Activated CD8-positive, alpha-beta T cell treated with anti-CD3 and anti-CD28 coated beads for 36 hours (primary cell): ENCODE measurements around the gene DOC2A. TPM values are rescaled to one million over a fixed set of nuclear protein-coding genes. Genes with fewer than 3 reads are reported as not detected.

Source experiments
- ATAC-seq: fragments of 200-7000 bp; cut with Tn5 transposase; one replicate; pipeline ENCODE4 v1.10.0; 2021; ENCODE audit warnings: mild to moderate bottlenecking, moderate library complexity
- CTCF ChIA-PET: fragments of 350-600 bp; sonication (Branson Sonifier 250); formaldehyde crosslinking; loops from one replicate; lab custom pipeline; 2021; ENCODE audit warnings: antibody characterized with exemption; lab: Charles Lee
- POLR2A ChIA-PET: fragments of 350-600 bp; sonication (Branson Sonifier 250); formaldehyde crosslinking; loops from one replicate; lab custom pipeline; 2021; ENCODE audit warnings: antibody characterized with exemption; lab: Charles Lee
- DNase-seq: peaks from one replicate; pipeline ENCODE4 v3.0.0-alpha.2; 2020
- H3K27ac Mint-ChIP-seq: one replicate; pipeline ENCODE4 v1.8.0; 2021; ENCODE audit warnings: mild to moderate bottlenecking, mixed read lengths
- H3K27me3 Mint-ChIP-seq: one replicate; pipeline ENCODE4 v1.8.0; 2021; ENCODE audit warnings: mixed read lengths
- H3K36me3 Mint-ChIP-seq: one replicate; pipeline ENCODE4 v1.8.0; 2021; ENCODE audit warnings: low read depth, mixed read lengths
- H3K4me1 Mint-ChIP-seq: one replicate; pipeline ENCODE4 v1.8.0; 2021; ENCODE audit warnings: low read depth, mixed read lengths
- H3K4me3 Mint-ChIP-seq: one replicate; pipeline ENCODE4 v1.8.0; 2021; ENCODE audit warnings: mild to moderate bottlenecking, moderate library complexity, mixed read lengths
- H3K9me3 Mint-ChIP-seq: one replicate; pipeline ENCODE4 v1.8.0; 2021; ENCODE audit warnings: mixed read lengths
- CTCF ChIP-seq: fragments of 200-600 bp; IDR thresholded peaks from one replicate; pipeline ENCODE4 v1.8.0; 2022; ENCODE audit warnings: antibody characterized with exemption, mild to moderate bottlenecking
- intact Hi-C: fragments of 100-400 bp; cut with micrococcal nuclease; formaldehyde crosslinking; loops from one replicate; pipeline ENCODE4 v1.10.0; 2022
- total RNA-seq, 2 experiments: library from RNA; stranded (reverse); gene quantifications; one replicate each; pipeline ENCODE4 v1.2.3, GENCODE V29; 2021

The DOC2A gene
- total RNA-seq, 2 experiments from 2014 or later: 0.68 to 1.8 TPM

DNA sequence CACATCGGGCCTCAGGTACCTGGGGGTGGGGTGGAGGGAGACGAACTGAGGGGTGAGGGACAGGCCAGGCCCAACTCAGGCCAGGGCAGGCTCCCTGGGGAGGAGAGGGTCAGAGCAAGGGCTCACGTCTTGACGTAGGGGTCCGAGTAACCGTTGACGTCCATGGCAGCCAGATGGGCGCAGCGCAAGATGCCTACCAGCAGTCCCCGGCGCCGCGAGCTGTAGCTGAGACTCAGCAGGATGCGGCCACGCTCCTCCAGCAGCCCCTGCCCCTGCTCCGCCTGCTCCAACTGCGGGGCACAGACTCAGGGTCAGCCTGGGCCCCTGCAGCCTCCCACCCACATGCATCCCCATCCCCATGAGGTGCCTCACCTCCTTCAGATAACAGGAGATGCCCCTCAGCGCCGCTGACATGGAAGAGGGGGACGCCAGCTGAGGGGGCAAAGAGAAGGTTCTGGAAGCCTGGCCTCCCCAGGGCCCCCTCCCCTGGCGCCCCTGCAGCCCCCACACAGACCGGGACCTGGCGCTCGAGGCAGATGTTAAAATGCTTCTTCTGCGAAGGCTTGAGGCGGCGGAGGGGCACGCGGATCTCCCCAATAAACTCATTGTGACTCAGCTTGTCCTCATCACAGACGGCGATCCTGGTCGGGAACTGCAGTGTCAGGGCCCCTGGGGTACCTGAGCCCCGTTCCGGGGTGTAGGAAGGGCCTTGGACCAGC lies 4.0 kb downstream of the DOC2A start:
- DNase-seq: no peak
- H3K36me3 Mint-ChIP-seq: no peaks in the 10 kb centered on the region
- ChIA-PET CTCF (interaction anchor here (1.0 to 2.7 kb wide), 6 partner anchors 10 to 316 kb away, joined by 3 to 14 read pairs (median 4); partner anchors contain the start of genes HIRIP3 and INO80E), POLR2A (interaction anchor here (0.7 to 1.5 kb wide), 4 partner anchors 11 to 177 kb away, joined by 3 to 6 read pairs (median 4); partner anchors contain the start of genes HIRIP3 and INO80E)
- no peak overlapping the region for H3K27ac Mint-ChIP-seq
- no peak overlapping the region for H3K4me3 Mint-ChIP-seq
- no peak for ATAC-seq
- H3K27me3 Mint-ChIP-seq: peaks cover 14% of the 10 kb centered on the region
- intact Hi-C loops: no loop called here
- H3K4me1 Mint-ChIP-seq: peaks cover 10% of the 10 kb centered on the region
- H3K9me3 Mint-ChIP-seq: no peaks in the 10 kb centered on the region
- TF ChIP-seq CTCF: no peak

- no peak for ATAC-seq
- POLR2A ChIA-PET: interaction anchor here (0.8 to 1.5 kb wide), 4 partner anchors 10 to 118 kb away, joined by 3 to 6 read pairs (median 4); partner anchors contain the start of genes HIRIP3 and INO80E
- intact Hi-C loops: no loop called here
Observed at GRCh38 chr16:30006095-30006473, 4.7 kb downstream of the DOC2A start.

DNA sequence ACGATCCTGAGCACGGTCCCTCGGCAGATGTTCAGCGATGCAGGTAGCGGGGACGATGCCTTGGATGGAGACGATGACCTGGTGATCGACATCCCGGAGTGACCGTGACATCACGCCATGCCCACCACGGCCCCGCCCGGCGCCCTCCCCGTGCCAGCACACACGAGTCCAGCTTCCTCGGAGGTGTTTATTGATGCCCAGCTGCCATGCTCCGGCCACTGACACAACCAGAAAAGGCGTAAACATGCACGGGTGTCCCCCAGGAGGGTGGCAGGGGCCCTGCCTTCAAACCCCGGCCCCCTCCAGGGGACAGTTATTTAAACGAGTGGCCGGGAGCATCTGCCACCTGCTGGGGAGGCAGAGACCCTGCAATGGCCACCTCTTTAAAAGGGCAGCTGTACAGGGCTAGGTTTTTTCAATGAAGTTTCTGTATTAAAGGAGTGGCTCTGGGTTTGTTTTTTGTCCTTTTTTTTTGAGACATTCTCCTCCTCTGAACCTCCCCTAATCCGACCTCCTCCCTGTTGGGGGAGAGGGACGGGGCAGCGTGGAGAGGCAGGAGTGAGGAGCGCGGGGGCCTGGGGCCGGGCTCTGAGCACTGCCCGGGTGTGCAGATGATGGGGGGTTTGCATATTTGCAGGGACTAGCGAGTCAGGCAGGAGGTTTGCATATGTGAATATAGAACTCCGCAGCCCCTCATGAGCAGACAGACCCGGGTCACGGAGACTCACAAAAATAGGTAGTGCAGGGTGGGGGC lies 5.3 kb downstream of the DOC2A start:
- Mint-ChIP-seq H3K9me3 (no peaks in the 10 kb centered on the region), H3K4me3 (no peak overlapping the region), H3K4me1 (peaks cover 7% of the 10 kb centered on the region), H3K27ac (no peak overlapping the region), H3K36me3 (peaks cover 2% of the 10 kb centered on the region), H3K27me3 (peaks cover 12% of the 10 kb centered on the region)
- ATAC-seq (peak; percentile 74), DNase-seq (peak; percentile 42)
- TF ChIP-seq CTCF: peak; percentile 85
- POLR2A ChIA-PET: interaction anchor here (0.8 to 1.5 kb wide), 4 partner anchors 10 to 96 kb away, joined by 3 to 6 read pairs (median 3); partner anchors contain the start of genes HIRIP3, INO80E and KCTD13
- CTCF ChIA-PET: interaction anchor here (0.6 to 2.7 kb wide), 11 partner anchors 9 to 314 kb away, joined by 3 to 14 read pairs (median 3); partner anchors contain the start of genes HIRIP3, INO80E, KCTD13 and MVP
- intact Hi-C loops: no loop called here

More at GRCh38 chr16:30006095-30006473, 4.7 kb downstream of the DOC2A start:
- no peak for TF ChIP-seq CTCF
- H3K4me1 Mint-ChIP-seq: peaks cover 9% of the 10 kb centered on the region
- H3K36me3 Mint-ChIP-seq: peaks cover 2% of the 10 kb centered on the region
- CTCF ChIA-PET: interaction anchor here (0.6 to 2.7 kb wide), 13 partner anchors 10 to 315 kb away, joined by 3 to 14 read pairs (median 3); partner anchors contain the start of genes HIRIP3, INO80E, KCTD13 and MVP
- H3K27me3 Mint-ChIP-seq: peaks cover 13% of the 10 kb centered on the region
- H3K9me3 Mint-ChIP-seq: no peaks in the 10 kb centered on the region
- H3K4me3 Mint-ChIP-seq: no peak overlapping the region
- no peak overlapping the region for H3K27ac Mint-ChIP-seq
- DNase-seq: no peak

DNA sequence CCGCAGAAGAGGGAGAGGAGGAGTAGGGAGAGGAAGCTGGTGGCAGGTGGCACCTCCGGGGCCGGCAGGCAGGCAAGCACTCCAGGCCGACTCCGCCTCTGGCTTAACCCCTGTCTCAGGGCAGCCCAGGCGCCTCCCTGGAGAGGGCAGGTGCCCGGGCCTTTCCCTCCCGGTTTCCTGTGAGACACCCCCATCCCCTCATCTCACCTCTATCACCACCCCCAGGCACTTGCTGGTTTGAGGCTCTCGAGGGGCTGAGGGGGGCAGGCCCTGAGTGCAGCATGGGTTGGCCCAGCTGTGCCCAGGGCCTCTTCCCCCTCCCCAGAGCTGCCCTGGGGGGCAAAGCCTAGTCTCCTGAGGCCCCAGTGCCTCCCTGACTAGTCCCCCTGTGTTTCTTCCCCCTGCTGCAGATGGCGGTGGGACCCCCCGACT lies 6.0 kb downstream of the DOC2A start:
- intact Hi-C loops: no loop called here
- POLR2A ChIA-PET: interaction anchor here (1.1 kb wide), 1 partner anchor 79 kb away, joined by 3 read pairs; the partner anchor contains the start of gene KCTD13
- Mint-ChIP-seq H3K27ac (no peak overlapping the region), H3K36me3 (peaks cover 2% of the 10 kb centered on the region), H3K4me3 (no peak overlapping the region), H3K27me3 (peaks cover 6% of the 10 kb centered on the region), H3K4me1 (peaks cover 1% of the 10 kb centered on the region), H3K9me3 (no peaks in the 10 kb centered on the region)
- DNase-seq: no peak
- no peak for TF ChIP-seq CTCF
- ATAC-seq: no peak
- CTCF ChIA-PET: interaction anchor here (1.2 to 2.7 kb wide), 7 partner anchors 9 to 313 kb away, joined by 3 to 14 read pairs (median 5); partner anchors contain the start of genes HIRIP3, INO80E and TAOK2
